Measurements from ENCODE around the gene ELF4.

Gene ELF4

DNA sequence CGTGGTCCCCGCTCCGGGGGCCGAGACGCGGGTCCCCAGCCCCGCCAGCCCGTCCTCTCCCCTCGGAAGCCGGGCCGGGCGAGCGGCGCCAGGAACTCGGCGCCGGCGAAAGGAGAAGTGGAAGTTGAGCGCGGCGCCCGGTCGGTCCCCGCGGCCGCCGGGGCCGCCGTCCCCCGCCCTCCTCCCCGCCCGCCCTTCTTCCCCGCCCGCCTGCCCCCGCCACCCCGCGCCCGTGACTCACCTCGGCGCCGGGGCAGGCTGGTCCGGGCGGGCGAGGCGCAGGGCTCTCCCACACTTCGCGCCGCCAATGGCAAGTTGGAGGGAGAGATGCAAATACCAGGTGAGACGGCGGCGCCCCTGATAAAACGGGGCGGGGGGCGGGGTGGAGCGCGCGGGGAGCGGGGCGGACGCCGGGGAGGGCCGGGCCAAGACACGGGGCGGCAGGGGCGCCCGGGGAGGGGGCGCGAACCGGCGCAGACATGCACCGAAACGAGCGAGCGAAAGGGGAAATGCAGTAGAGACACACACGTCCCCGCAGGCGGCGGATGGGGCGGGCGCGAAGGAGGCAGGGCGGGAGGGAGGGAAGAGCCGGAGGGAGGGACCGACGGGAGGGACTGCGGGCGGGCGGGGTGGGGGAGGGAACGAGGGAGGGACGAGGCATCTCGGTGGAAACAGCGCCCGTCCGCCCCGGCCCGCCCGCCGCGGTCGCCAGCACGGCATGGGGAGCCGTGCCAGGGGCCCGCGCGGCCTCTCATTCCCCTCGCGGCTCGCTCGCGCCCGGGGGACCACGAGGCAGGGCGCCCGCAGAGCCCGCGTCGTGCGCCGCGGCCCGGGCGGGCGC is at the start of gene ELF4:
ELF4 (minus strand) TSS at position 119 of the 841 bp plus-strand sequence. CDS start 29,167 bp downstream, outside the sequence.
- DNase-seq: peak; percentile 66

DNA sequence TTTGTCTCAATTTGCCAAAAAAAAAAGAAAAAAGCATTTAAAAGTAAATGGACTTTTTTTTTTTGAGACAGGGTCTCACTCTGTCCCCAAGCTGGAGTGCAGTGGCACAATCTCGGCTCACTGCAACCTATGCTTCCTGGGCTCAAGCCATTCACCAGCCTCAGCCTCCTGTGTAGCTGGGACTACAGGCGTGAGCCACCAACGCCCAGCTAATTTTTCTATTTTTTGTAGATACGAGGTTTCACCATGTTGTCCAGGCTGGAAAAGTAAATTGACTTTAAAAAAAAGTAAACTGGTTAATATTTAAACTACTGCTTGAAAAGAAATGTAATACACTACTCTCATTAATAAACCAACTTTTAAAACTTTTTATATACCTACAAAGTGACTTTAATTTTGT is 49.5 kb upstream of the ELF4 start:
- DNase-seq: no peak

DNA sequence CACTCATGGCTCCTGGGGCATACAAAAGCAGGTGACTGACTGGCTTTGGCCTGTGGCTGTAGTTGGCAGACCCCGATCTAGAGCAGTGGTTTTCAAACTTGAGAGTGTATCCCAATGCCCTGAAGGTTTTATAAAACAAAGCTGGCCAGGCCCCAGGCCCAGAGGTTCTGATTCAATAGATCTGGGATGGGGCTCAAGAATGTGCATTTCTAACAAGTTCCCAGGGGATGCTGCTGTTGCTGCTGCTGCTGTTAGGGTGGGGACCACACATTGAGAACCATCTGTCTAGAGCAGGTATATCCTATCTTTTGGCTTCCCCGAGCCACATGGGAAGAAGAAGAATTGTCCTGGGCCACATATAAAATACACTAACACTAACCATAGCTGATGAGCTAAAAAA is 48.0 kb upstream of the ELF4 start:
- no peak for DNase-seq

DNA sequence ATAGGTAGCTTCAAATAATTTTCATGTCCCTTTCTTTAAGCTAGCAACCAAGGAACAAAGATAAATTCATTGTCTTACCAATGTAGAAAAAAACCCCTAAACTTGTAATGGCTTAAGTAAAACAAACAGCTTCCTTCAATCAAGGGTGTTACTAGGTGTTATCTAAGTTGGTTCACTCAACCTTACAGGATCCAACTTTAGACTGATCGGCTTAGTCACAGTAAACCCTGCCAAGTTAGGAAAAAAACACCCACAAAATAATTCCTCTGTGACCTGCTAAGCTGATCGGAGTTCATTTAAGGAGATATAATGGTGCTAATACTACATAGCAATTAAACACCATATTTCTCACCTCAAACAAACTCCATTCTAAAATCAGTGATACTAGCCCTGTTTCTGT is 45.3 kb upstream of the ELF4 start:
- DNase-seq: no peak

DNA sequence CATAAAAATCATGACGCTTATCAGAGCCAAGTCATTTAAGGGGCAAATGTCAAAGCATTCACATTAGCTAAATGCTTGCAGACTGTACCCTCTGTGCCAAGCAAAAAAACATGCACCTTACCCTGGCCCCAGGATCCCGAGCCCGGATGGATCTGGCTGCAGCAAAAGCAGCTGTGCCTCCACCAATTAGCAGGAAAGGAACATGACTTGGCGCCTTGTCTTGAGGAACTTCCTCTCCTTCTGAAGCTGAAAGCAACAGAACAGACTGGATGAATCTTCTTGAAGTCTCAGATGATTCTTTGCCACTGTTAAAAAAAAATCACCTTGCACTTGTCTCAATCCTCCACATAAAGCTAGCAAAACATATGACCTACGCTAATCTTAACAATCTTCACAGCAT is 37.3 kb upstream of the ELF4 start:
- no peak for DNase-seq

DNA sequence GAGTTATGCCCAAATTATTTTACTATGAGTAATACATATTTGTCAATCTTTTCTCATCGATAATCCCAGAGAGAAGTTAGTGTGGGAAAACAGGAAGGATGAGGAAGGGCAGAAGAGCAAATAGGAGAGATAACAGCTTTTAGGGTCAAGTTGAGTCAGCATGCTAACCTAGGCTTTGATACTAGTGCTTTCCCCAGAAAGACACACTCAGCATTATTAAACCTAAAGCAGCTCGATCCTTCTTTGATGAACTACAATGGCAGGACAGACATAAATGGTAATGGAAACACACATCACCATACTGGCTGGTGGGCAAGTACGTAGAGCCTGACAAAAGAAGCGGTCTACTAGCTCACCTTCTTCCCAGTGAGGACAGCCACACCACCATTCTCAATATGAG is 34.8 kb upstream of the ELF4 start:
- peak; percentile 2 for DNase-seq

DNA sequence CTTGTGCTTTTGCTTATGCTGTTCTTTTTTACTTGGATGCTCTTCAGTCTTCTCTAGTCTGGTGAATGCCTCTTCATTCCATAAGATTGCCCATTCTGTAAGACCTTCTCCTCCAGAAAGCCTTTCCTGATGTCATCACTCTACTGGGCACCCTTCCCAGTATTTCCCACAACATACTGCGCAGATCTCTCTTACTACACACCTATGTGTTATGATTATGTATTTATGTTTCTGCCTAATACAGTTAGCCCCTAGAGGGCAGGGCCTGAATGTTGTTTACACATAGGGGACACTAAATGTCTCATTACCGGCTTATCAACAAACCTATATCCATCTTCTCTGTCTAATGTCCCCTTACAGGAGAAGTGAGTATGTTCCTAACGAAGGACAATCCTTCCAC is 34.2 kb upstream of the ELF4 start:
- peak; percentile 37 for DNase-seq

DNA sequence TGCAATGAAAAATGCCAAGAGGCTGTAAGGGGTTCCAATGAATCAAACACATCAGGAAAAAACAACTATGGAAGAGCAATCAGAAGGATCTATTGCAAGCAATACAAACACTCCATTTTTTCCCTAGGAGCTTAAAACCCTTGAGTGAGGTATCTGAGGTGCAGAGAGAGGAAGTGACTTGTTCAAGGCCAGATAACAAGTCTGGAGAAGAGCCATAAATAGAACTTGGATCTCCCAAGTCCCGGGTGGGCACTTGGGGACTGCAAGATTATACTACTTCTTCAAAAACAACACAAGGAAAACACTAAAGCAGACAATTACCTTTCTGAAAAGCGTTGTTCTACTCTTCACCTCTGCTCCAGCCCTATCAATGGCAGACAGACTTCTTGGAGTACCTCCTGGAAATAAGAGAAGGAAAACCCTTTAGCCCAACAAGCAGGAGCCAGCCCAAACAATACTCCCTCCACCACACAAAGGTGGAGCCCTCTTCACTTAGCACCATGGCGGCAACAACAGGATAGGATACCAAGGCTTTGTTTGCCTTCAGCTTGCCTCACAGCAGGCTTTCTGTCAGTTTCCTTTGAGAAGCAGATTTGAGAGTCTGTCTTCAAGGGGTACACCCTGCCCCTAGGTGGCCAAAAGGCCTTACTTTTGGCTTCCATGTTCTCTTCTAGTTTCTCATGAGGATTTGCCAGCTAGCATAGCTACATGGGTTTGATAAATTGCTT is 29.3 kb upstream of the ELF4 start:
- DNase-seq: no peak

DNA sequence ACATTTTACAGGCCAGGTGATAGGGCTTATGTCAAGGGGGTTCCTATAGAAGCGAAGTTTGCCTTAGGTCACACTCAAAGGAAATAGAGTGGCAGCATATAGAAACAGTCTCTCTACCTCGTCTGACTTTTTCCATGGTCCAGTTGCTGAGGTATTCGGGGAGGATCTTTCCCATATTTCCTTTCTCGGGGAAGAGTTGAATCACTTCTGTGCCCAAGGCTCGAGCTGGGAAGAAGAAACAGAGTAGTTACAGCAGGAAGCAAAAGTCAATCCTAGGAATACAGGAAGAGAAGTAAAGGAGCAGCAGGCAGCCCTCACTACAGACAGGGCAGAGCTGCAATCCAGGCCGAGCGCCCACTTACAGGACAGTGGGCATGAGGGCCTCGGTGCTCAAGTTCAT is 26.7 kb upstream of the ELF4 start:
- DNase-seq: no peak

DNA sequence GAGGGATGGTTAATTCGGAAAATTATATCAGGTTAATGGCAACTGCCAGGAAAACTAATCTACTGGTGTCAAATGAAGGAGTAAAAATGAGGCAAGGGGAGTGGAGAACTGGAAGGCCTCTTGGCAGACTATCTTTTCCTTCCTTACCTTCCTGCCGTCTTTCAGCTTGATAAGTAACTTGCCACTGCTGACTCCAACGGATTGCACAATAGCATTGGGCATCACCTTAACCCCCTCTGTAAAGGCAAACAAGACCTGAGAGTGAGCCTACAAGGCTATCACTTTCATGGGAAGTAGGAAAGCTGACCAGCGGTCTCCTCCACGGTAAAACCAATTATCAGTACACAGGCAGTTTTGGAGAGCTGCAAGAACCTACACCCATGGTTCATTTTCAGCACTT is 26.2 kb upstream of the ELF4 start:
- DNase-seq: no peak

DNA sequence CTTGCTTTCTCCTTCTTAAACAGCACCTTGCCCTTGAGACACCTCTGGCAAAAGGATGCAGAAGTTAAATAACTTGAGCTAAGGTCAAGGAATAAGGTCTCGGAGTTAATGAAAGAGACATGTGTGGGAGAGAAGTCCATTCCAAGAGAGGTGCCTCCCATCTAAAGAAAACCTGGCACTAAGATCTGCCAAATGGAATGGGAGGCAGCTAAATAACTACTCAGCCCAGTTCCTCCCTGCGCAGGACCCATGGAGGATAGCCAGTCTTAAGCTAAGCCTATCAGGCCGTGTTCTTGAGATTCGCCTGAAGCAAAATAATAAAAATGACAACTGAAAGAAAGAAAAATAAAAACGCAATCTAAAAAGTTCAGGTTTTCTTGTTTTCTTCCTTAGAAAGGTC is 20.7 kb upstream of the ELF4 start:
- DNase-seq: no peak

DNA sequence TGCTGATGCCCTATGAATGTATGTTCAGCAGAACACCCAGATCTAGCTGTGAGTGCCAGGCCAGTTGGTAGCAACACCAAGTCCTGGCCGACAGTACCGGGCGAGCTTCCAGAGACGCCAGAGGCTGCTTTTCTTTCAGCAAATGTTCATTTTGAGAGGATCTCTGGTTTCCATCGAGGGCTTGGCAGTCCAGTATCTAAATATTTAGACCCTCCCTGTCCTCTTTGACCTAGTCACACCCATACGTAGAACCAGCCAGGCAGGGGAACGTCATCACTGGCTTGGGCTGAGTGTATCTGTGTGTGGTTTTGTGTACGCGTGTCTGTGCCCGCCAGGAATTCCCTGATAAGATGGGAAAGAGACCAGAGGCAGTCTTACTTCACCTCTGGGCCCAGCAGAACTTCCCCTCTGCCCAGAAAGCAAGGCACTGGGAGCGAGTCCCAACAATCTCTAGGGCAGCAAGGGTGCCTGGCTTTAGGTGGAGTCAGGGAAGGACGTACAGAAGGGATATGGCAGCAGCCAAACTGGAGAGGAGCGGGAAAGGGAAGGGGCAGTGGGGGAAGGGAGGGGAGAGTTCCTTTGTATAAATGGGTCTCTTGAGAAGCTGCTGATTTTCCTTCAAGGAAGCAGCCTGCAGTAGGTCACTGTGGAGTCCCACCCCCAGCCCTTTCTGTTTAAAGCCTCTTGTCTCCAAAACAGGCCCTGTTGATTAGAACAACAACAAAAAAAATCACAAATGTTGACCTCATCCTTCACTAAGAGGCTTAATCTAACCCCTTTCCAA is 15.0 kb upstream of the ELF4 start:
- no peak for DNase-seq

DNA sequence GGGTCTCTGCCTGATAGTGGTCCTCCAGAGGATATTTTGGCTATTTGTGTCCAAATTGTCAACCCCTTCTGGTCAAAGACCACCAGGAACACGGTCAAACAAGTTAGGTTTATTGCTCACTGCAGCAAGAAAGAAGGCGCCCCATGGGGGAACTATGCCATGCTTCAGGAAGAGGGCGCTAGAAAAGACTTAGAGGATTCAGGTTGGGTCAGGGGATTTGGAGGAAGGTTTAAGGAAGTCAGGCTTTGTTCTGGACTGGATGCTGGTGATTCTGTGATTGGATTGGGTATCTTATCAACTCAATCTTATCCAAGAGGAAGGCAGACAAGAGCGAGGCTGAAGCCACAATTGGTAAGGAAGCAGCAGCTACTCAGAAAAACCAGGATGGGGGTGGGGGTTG is 14.3 kb upstream of the ELF4 start:
- DNase-seq: no peak

DNA sequence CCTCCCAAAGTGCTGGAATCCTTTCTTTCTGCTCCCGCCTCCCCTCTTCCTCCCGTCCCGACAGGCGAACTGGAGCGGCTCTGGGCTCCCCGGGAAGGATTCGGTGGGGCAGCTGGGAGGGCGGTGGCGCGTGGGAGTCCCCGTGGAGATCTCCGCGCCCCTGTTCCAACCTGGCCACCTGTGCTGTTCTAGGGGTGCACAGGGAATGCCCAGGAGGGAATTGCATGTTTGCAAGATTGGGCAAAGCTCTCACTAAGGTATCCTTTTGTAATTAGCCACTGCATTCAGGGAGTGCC is 11.2 kb upstream of the ELF4 start:
- no peak for DNase-seq

DNA sequence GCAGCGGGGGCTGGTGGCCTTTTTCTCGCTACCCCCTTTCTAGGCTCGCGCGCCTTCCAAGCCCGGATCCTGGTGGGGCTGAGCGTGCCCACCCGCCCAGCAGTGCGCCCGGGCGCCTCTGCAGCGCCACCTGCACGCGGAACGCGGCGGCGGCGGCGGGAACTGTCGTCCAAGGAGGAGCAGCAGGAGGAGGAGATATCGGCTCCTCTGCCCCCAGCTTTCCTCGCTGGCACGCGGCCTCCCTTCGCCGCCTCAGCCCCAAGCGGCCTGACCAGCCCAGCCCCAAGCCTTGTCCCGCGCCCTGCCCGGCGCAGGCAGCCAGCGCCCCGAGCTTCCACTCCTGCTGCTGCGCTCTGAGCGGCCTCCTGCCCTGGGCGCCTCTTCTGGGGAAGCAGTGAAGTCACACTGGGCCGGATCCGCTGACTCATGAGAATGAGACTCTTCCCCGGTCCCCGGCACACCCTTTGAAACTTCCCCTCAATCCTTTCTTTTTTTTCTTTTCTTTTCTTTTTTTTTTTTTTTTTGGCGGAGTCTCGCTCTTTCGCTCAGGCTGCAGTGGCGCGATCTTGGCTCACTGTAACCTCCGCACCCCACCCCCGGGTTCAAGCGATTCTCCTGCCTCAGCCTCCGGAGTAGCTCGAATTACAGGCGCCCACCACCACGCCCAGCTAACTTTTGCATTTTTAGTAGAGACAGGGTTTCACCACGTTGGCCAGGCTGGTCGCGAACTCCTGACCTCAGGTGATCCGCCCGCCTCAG is 10.6 kb upstream of the ELF4 start:
- peak; percentile 80 for DNase-seq

DNA sequence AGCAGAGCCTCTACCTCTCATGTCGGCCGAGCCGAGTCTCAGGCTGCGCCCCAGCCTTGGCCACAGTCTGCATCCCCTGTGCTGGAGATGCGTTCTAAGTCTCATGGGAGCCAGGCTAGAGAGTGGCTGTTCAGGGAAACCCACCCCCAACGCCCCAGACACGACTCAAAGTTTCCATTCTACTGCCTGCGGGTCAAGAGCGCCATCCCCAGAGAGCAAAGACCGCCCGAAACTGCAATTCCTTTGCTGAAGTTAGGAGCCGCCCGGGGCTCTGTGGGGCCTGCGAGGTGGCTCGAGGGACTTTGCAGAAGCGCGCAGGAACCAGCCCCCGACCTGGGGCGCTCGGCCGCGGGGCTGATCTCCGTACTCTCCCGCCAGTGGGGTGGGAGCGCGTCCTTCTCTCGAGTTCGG is 10.0 kb upstream of the ELF4 start:
- DNase-seq: no peak

DNA sequence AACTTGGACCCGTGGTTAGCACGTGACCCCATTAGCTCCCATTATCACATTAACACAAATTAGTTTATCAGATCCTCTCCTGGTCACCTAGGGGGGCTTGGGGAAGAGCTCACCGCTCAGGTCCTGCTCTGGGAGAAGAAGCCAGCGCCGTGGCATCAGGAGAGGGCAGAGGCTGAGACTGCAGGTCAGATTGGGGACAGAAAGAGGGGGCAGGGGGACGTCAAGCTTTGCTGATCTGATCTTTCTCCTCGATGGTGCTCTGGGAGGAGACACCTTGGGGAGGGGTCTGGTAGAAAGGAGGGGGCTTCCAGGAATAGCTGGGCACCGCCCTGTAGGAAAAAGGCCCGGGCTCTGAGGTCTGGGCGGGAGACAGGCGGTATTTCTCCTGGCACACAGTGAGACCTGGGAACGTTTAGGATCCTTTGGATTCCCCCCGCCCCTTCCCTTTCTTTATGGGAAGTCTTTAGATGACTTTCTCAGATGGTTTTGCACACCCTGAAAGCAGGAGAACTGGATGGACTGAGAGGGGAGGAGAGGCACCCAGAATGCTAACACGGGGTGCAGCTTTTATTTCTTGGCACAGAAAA is 9.1 kb upstream of the ELF4 start:
- no peak for DNase-seq

DNA sequence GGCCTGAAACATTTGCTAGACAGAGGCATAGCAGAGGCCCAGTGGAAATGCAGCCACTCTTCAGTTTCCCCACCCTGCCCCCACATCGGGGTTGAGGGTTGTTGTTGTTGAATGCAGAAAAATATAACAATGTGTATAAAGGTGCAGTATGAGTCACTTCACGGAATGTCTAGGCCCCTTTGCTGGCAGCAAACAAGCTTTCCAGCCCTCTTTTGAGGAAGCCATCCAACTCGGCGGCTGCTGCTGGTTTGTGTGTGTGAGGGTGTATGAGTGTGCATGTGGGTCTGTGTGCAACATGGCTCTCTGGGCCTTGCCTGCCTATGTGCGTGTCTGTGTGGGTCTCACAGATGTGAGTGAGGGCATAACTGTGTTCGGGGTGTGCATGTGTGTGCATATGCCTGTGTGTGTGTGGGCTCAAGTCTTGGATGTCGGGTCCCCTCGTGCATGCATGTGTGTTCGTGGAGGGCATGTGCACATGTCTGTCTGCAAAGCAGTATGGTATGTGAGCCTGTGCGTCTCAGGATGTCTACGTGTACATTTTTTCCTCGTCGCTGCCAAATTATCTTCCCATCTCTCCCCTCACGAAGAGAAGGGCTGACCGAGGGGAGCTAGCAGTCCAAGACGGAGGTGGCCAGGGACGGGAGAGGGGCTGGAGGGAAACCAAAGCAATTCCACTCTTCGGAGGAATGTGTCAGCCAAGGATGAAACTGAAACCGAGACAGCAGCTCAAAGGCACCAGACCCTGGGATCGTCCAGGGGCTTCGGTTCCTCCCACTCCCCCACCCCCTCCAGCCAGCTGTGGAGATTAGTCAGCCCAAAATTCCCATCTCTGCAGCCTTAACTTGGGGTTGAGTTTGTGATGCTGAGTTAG is 8.4 kb upstream of the ELF4 start:
- DNase-seq: peak; percentile 66

DNA sequence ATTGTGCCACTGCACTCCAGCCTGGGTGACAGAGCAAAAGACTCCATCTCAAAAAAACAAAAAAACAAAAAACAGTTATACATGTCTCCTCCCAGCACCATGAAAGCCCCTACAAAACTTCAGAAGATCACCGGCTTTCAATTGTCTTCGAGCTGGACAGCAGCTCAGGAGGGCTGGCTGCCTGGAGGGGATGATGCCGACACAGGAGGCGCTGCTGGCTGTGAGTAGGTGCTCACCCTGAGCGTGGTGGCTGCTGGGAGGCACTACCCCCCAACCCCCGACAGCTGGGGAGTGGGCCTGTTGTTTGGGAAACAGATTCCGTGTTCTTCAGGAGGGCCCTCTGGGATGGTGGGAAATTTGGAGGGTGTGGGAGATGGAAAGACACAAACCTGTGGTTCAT is 6.9 kb upstream of the ELF4 start:
- no peak for DNase-seq

DNA sequence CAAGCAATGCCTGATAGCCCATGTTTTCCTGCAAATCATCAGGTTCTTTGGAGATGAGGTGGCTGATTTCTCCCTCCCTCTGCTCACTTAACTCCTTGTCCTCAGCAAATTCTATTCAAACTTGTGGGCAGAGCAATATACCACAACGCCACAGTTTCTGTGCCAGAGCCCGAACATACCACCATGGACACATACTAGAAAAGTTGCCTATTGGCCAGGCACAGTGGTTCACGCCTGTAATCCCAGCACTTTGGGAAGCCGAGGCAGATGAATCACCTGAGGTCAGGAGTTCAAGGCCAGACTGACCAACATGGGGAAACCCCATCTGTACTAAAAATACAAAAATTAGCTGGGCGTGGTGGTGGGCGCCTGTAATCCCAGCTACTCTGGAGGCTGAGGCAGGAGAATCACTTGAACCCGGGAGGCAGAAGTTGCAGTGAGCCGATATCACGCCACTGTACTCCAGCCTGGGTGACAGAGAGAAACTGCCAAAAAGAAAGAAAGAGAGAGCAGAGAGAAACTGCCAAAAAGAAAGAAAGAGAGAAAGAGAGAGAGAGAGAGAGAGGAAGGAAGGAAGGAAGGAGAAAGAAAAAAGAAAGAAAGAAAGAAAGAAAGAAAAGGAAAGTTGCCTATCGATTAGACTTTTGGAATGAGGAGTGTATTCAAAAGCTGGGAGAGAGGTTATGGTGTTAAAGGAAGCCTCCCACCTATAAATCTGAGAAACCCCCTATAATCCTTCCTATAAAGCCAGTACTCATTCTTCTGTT is 5.0 kb upstream of the ELF4 start:
- DNase-seq: peak; percentile 59

DNA sequence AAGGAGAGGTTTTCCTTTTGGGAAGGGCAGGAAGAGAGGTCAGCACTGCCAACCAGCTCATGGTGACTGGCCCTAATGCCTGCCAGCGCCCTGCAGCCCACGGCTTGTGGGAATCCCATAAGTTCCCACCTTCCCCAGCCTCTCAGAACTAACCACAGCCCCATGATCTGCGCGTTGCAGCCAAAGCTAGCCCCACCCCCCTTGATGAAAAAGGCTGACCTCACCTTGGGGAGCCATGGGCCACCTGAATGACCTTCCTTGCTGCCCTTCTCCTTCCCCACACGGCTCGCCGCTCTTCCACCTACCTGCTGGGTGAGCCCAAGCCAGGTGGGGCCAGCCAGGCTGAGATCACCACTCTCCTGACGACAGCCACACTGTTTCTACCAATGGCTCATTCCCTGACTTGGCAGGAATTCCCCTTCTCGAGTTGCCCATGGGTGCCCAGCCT is 3.9 kb upstream of the ELF4 start:
- peak; percentile 33 for DNase-seq
